GM12891 (cell line): ENCODE data around the gene RTP5.

Source experiments
- POLR2A ChIP-seq: IDR thresholded peaks from 2 replicates; pipeline ENCODE4 v1.6.1; 2011; ENCODE audit warnings: low read depth, low read length, control low read depth
- POLR2AphosphoS5 ChIP-seq: IDR thresholded peaks from 2 replicates; pipeline ENCODE4 v1.6.1; 2011; ENCODE audit warnings: low read depth, low read length, control low read depth

DNA sequence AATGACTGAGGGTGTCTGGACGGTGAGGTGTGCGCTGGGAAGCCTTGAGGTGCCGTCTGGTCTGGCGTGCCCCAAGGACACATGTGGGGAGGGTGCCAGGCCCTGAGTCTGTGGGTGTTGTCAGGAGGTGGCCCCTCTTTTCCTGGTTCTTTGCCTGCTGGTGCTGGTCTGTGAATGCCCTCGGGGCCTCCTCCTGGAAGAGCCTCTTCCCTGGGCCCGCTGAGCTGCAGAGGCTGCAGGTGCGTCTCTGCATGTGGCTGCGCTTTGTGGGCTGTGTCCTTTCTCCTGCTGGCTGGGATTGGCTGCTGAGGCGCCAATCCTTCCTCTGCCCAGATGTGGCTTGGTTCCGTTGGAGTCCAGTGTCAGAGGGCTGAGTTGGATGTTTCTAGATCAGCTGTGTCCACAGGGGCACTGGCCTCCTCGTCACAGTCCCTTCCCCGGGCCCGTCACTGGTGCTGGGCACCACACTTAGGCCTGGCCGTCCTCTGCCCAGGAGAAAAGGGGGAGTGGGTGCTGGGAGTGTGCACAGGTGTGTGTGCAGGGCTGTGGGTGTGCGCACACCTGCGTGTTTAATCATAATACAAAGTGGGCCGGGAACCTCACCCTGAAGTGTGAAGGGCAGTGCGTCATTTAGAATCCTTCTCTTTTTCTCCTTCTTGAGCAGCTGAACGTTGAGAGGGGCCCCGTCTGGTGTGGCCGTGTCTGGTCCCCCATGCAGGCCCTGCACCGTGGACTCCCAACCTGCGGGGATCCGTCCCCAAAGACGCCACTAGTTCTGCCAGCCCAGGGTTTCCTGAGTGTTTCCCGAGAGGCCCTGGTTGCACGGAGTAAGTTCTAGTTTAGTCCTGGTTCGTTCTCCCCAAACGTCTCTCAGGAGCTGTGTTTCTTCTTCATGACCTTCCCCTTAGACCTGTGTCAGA lies 35.5 kb downstream of the RTP5 start:
- TF ChIP-seq POLR2A: no peak
- TF ChIP-seq POLR2AphosphoS5: no peak
